HL-60 (cell line): ENCODE data around the gene TMC4.

Source experiments
- GABPA ChIP-seq: IDR thresholded peaks from 2 replicates; pipeline ENCODE4 v1.6.1; 2012; ENCODE audit warnings: low read depth
- POLR2AphosphoS5 ChIP-seq: IDR thresholded peaks from 2 replicates; pipeline ENCODE4 v1.6.1; 2012; ENCODE audit warnings: low read depth
- SPI1 ChIP-seq: IDR thresholded peaks from 2 replicates; pipeline ENCODE4 v1.6.1; 2012; ENCODE audit warnings: low read depth, mild to moderate bottlenecking, borderline replicate concordance
- TF ChIP-seq, protein P1 (sequence below): IDR thresholded peaks from one replicate; pipeline ENCODE4 v1.5.1; 2011; ENCODE audit warnings: low read length, control low read depth, inconsistent platforms; ENCODE audit not compliant: insufficient read depth
- TF ChIP-seq, protein P2 (sequence below): IDR thresholded peaks from 2 replicates; pipeline ENCODE4 v1.6.1; 2012; ENCODE audit warnings: low read depth; ENCODE audit not compliant: insufficient replicate concordance

DNA sequence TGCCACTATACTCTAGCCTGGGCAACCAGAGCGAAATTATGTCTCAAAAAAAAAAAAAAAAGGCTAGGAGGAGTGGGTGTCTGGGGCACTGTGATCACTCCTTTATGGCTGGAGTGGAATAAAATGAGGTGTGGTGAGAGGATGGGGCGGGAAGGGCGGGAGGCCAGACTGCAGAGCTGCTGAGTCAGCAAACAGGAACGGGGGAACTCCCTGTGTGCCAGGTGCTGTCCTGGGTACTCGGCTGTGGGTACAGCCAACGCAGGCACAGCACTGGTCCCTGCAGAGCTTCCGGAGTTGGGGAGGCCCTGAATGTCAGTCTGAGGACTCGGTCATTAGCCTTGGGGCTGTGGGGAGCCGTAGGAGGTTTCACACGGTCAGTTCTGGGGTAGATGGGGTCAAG is 51.7 kb downstream of the TMC4 start:
- TF ChIP-seq, protein P1, sequence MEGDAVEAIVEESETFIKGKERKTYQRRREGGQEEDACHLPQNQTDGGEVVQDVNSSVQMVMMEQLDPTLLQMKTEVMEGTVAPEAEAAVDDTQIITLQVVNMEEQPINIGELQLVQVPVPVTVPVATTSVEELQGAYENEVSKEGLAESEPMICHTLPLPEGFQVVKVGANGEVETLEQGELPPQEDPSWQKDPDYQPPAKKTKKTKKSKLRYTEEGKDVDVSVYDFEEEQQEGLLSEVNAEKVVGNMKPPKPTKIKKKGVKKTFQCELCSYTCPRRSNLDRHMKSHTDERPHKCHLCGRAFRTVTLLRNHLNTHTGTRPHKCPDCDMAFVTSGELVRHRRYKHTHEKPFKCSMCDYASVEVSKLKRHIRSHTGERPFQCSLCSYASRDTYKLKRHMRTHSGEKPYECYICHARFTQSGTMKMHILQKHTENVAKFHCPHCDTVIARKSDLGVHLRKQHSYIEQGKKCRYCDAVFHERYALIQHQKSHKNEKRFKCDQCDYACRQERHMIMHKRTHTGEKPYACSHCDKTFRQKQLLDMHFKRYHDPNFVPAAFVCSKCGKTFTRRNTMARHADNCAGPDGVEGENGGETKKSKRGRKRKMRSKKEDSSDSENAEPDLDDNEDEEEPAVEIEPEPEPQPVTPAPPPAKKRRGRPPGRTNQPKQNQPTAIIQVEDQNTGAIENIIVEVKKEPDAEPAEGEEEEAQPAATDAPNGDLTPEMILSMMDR: no peak
- TF ChIP-seq POLR2AphosphoS5 (no peak), SPI1 (no peak), GABPA (no peak)
- TF ChIP-seq, protein P2, sequence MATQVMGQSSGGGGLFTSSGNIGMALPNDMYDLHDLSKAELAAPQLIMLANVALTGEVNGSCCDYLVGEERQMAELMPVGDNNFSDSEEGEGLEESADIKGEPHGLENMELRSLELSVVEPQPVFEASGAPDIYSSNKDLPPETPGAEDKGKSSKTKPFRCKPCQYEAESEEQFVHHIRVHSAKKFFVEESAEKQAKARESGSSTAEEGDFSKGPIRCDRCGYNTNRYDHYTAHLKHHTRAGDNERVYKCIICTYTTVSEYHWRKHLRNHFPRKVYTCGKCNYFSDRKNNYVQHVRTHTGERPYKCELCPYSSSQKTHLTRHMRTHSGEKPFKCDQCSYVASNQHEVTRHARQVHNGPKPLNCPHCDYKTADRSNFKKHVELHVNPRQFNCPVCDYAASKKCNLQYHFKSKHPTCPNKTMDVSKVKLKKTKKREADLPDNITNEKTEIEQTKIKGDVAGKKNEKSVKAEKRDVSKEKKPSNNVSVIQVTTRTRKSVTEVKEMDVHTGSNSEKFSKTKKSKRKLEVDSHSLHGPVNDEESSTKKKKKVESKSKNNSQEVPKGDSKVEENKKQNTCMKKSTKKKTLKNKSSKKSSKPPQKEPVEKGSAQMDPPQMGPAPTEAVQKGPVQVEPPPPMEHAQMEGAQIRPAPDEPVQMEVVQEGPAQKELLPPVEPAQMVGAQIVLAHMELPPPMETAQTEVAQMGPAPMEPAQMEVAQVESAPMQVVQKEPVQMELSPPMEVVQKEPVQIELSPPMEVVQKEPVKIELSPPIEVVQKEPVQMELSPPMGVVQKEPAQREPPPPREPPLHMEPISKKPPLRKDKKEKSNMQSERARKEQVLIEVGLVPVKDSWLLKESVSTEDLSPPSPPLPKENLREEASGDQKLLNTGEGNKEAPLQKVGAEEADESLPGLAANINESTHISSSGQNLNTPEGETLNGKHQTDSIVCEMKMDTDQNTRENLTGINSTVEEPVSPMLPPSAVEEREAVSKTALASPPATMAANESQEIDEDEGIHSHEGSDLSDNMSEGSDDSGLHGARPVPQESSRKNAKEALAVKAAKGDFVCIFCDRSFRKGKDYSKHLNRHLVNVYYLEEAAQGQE: no peak
